HG03432 (cell line): ENCODE results near the gene TAF13.

ENCODE experiments used
- ATAC-seq: cut with Tn5 transposase; IDR thresholded peaks from one replicate; pipeline ENCODE4 v1.9.1; 2021; ENCODE audit warnings: mild to moderate bottlenecking, moderate library complexity; ENCODE audit not compliant: unreplicated experiment

The TAF13 gene, protein sequence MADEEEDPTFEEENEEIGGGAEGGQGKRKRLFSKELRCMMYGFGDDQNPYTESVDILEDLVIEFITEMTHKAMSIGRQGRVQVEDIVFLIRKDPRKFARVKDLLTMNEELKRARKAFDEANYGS

DNA sequence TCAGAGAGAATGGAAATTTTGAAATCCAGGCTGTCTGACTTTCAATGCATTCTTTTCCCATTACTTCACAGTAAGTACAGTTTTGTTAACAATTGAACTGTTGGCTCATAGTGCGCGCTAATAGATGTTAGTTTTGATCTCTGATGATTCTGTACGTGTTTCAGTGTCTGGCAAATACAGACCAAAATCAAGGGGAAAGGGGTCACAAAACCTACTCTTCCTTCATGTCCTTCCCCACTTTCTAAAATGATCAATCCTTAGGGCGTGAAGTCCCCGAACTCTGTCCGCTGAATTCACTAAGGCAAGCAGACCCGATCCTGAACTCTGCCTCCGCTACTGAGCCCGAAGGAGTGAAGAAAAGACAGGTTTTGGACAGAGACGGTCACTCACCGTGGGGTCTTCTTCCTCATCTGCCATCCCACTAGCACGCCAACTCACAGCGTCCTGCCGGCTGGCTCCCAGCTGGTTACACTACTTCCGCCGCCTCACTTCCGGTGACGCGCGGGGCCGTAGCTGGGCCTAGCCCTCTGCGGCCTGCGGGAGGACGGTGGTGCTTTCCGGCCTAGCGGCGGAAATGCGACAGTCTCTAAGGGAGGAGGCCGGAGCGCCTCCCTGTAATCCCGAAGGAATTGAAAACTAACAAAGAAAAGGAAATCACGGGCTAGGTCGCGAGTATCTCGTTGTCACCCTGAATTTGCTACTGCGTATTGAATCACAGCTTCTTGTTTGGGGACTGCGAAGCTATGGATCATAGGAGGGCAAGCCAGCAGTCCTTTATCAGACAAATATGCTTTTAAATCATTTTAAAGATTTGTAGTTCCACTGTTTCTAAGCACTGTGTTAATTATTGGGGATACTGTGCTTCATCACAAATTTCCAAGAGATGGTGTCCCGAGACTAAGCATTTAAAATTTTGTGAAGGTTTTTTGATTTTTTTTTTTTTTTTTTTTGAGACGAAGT is at the start of gene TAF13:
Gene TAF13, minus strand, starts transcription at position 473 of the 960 bp plus-strand sequence. Its CDS starts 56 bp downstream, at position 417.
- peak; percentile 100 for ATAC-seq

DNA sequence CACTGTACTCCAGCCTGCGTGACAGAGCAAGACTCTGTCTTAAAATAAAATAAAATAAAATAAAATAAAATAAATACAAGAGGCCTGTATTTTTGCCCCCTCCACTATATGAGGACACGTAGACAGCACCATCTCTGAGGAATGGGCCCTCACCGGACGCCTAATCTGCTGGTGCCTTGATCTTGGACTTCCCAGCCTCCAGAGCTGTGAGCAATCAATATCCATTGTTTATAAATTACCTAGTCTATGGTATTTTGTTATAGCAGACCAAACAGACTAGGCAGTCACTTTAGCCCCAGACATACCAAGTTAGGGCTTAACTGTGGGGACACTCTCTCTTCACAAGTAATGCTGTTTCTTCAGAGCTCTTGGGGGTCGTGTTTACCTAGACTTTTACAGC is 44.6 kb upstream of the TAF13 start:
- ATAC-seq = no peak

DNA sequence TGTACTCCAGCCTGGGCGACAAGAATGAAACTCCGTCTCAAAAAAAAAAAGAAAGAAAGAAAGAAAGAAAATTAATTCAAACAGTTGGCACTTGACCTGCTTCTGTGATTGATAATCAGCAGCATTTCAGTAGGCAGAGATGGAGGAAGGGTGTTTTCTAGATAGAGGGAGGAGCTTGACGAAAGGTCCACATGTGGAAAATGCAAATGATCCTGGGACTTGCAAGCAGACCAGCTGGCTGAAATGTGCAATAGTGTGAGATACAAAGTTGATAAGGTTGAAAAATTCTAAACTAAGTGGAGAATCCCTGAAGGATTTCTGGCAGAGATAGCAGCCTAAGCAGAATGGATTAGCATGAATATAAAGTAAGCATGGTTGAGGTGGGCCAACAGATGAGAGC is 42.3 kb upstream of the TAF13 start:
- no peak for ATAC-seq

DNA sequence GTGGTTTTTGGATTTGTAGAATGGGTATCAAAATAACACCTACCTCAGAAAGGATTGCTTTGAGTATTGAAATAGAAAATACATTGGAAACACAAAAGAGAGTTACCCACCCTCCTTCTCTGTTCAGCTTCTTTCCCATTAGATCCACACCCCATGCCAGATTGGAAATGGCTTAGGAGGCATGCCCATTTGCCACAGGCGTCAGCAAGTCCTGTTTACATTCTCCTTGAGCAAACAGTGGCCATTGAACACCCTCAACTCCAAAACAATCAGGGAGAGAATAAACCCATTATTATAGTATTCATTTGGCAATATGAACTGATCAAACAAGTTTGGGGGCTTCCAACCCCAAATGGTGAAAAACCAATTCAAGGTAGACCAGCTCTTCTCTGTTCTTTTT is 40.5 kb upstream of the TAF13 start:
- ATAC-seq = no peak

DNA sequence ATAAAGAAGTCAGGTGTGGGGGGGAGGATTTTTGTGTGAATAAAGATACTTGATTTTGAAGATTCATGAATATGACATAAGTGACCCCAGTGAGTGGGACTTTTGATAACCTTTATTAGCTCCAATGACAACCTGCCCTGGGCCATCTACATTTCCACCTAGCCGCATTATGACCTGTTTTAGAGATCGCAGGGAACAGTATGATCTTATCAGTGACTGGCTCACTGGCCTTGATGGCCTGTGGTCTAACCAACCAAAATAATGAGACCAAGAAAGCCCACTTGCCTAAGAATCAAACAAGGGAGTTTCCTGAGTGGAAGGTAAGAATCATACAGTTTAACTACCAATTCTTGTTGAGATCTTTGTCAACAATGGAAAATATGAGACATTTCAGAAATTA is 39.9 kb upstream of the TAF13 start:
- ATAC-seq = no peak

DNA sequence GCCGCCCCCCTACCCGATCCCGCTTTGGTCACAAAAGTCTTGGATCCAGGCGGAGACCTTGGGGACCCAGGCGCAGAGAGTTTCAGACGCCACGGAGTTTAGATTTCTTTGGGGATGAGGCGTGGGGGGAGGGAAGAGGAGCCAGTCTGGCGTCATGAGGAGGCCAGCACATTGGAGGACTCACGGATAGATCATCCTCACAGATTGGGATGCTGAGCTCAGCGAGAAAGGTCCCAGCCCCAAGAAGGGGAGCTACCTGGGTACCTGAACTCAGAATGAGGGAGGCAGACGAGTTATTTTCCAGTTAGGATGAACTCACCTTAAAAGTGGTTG is 38.5 kb upstream of the TAF13 start:
- no peak for ATAC-seq

DNA sequence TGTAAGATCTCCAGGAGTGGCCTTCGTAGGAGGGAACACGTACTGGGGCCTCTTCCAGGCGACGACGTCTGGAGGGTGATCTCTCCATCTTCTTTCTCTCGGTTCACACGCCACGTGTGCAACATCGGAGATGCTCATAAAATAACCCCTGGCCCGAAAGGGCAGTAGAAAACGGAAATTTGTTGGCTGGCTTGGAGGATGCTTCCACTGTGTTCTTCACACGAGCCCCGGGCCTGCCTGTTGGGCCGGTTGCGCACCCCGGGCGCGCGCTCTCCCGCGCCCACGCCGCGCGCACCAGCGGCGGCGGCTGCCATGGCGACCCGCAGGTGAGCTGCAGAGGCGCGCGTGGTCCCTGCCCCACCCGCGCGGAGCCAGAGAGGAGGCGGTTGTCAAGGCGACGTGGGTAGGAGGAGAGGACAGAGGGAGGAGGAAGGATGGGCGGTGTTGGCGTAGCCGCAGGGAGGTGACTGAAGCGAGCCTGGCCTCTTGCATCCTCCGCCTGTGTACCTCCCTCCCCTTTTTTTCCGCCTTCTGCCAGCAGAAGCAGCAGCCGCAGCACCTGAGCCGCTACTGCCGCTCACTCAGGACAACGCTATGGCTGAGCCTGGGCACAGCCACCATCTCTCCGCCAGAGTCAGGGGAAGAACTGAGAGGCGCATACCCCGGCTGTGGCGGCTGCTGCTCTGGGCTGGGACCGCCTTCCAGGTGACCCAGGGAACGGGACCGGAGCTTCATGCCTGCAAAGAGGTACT is 38.0 kb upstream of the TAF13 start, which contains the start of gene ELAPOR1:
Gene ELAPOR1, plus strand, starts transcription at position 526 of the 752 bp plus-strand sequence. Its CDS starts 69 bp downstream, at position 595.
- ATAC-seq = peak; percentile 61

DNA sequence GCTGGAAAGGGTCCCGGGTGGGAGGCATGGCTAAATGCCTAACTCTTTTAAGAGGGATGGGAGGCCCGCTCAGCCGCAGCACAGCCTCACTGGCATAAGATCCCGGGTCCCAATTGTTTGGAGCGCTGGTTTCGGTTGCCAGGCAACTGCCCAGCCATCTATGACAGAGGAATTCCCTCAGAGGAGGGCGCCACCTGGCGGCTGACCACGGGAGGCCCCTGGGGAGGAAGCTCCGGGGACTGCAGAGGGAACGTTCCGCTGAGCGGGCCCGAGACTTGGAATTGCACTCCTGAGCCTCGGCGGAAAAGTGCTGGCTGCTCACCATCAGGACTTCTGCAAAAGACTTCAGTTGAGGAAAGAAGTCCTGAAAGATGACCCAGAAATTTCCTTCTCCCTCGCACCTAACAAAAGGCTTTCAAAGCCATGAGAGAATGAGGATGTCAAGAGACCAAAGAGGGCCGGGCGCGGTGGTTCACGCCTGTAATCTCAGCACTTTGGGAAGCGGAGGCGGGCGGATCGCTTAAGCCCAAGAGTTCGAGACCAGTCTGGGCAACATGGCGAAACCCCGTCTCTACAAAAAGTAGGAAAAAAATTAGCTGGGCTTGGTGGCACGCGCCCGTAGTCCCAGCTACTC is 37.0 kb upstream of the TAF13 start:
- ATAC-seq = peak; percentile 77

DNA sequence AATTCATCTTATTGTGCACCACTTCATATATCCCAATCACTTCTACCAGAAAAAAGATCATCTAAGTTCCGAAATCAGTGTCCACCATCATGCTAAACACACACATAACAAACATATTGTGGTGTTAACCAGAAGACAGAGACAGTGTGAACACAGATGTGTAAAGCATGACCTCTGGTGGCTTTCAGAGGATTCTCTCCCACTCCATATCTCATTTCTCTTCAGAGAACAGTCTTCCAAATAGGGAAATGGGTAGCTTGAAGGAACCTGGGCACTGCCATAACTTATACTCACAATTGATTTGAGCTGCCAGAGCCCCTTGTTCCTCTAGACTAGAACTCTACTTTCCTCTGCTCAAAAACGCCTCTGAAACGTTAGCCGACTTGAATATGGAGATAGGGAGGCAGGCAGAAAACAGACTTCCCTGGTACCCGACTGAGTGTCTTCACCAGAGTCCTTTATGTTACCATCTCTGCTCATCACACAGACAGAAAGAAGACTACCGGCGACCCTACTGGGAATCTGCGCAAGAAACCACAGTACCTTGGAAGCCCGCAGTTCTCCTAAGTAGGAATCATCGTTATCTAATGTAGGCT is 36.4 kb upstream of the TAF13 start:
- peak; percentile 45 for ATAC-seq

DNA sequence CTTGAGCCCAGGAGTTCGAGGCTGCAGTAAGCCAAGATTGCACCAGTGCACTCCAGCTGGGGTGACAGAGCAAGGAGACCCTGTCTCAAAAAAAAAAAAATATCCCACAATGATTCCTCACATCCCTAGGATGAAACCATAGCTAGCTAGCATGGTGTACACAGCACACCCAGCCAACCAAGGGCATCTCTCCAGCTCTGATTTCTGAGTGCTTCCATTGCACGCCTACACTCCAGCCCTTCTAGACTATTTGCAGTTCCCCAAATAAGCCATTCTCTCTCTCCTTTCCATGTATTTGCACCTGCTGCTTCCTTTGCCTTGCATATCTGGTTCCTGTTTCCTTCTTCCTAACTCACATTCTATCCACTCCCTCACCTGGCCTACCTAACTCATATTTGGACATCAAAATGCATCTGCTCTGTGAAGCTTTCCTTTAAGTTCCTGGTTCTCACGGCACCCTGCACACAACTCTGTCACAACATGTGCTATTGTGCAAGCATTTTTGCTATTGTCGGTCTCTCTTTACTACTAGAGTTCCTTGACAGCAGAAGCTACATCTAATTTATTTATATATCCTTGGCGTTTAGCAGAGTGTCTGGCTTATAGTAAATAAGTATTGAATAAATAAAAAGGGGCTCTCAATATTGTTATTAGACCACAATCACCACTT is 35.7 kb upstream of the TAF13 start:
- no peak for ATAC-seq

DNA sequence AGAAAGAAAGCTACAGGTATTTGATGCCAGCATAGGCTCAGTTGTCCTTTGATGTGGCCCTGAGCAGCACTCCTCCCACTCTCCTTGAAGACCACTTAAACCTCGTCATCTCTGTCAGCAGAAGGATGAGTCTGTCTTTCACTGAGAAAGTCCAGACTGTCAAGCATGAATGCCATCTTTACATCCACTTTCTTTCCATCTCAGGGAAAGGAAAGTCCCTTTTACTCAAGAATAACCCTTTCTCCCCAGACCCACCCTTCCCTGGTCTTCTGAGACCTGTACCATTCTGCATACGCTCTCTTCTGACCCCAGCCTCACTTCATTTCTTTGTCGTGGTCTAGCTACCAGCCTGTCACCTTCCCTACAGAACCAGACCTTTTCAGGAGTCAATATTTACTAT is 34.1 kb upstream of the TAF13 start:
- no peak for ATAC-seq

DNA sequence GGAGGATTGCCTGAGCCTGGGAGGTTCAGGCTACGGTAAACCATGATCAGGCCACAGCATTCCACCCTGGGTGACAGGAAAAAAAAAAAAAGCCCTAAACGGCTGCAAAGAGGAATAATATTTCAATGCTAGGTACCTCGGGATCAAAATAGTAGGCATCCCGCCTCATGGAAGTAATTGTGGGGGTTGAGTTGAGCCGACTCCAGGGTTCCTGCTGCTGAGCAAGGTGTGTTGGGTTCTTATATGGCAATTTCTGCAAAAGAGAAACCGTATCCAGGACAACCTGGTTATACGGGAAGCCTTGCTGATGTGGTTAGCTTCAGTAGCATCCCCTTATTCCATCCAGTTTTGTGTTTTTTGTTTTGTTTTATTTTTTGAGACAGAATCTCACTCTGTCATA is 32.0 kb upstream of the TAF13 start:
- no peak for ATAC-seq

DNA sequence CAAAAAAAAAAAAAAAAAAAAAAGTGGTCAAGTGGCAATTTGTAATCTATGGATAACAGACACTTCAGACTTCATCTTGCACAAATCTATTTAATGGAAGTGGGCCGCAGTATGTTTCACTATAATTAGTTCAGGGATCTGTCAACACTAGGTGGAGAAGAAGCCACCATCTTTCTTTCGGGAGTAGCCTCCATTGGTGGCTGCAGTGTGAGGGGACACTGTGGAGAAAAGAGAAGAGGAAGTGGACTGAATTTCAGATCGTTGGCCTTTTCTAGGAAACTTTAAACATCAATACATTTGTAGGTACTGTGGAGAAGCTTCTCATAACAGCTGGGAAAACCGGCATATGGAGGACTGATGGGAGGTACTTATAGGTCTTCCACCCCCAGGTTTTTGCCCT is 30.1 kb upstream of the TAF13 start:
- no peak for ATAC-seq

DNA sequence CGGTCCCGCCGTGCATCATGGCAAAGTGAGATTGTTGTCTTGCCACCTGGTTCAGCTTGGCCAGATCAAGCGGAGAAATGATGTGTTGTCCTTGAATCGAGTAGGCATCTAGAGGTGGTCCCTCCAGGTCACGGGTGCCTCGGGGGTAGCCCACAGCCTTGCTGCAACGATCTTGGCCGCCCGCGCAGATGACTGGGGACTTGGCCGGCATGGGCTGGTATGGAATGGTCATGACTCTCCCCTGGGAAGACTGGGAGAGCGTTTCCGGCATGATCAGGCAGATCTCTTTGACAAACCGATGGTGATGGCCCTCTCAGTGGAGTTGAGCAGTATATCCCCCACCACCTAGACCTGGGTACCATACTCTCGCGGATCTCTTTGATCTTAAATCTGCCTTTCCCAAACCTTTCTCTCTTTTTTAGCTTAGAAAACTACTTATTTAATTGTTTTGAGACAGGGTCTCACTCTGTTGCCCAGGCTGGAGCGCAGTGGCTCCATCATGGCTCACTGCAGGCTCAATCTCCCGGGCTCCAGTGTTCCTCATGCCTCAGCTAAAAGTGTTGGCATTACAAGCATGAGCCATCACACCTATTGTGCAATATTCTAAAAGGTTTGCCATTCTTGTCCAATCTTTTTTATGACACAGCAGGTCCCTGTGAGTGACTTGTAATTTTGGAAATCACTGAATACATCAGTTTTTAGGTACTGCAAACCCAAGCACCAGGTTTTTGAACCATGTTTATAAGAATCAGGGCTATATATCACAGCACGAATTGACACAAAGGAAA is 28.8 kb upstream of the TAF13 start:
- no peak for ATAC-seq

DNA sequence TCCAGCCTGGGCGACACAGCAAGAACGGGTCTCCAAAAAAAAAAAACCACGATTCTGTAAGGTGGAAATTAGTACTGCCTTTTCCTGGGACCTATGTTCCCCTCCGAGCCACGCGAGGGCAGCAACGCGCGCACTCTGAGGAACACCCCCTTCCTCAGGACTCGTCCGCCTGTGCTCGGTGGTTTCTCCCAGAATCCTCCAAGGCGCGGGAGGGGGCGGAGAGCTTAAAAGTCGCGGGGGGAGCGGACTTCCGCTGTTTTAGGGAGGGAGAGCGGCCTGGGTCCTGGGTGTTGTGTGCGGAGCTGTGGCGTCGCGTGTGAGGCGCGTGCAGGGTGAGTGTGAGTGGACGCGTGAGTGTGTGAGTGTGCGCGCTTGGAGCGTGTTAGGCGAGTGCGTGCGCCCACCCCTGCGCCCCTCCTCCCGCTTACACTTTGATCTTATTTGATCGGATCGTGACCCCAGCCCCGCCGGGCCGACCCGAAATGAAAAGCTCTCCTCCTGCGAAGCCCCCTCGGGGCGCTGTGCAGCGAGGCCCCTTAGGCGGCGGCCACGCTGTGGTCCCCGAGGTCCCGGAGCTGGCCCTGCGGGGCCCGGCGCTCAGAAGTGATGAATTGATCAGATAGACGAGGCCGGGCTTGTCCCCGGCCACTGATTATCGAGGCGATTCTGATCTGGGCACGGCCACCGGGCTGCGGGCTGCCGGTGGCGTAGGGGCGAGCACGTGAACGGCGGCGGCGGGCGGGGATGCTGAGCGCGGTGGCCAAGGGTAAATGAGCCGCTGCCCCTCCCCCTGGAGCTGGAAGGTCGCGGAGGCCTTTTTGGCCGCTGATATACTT is 24.4 kb upstream of the TAF13 start:
- peak; percentile 86 for ATAC-seq

DNA sequence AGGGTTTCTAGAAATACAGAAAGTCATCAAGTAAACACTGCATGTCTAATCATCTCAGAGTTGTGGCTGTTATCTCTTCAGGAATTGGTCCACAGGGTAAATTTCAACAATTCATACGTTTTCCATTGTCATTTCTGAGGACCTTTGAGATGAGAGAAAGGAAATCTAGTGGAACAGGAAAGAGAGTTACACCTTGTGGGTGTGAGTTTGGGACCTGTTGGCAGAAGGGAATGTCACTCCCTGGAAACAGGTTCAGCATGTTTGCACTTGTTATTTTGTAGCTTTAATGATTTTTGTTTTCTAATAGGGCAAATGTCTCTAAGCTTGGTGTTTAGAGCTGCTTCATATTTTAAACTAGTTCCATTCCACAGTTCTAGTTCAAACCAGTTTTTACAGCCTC is 20.3 kb upstream of the TAF13 start:
- no peak for ATAC-seq

DNA sequence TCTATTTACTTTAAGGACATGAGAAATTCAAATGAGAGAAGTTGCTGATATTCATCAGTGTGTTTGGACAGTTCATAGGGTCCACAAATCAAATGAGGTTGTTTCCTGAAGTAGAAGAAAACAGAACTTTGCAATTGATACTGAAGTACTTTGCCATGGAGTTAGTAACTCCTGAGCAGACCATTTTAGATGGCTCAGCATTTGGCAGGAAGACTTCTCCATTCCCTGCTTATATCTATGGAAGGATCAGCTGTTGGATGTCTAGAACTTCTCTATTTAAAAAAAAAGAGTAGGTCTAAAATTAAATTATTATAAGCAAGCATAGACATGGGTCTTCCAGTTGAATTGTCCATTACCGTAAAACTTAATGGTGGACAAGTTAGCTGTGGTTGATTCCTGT is 19.8 kb upstream of the TAF13 start:
- no peak for ATAC-seq

DNA sequence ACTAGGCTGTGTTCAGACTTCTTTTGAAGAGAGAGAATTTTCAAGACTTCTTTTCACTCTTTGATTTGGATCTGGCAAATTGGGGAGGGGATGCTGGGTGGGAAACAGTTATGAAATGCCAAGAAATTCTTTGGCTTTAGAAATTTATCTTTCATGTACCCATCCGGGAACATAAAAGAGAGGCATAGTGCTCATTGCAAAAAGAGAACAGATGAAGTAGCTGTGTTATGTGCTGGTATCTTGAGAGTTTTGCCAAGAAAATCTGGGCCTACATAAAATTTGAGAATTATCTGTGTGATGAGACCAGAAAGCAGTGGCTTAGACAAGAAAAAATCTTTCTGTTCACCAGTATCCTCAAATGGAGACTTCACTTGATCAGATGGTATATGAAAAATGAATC is 19.1 kb upstream of the TAF13 start:
- ATAC-seq = no peak

DNA sequence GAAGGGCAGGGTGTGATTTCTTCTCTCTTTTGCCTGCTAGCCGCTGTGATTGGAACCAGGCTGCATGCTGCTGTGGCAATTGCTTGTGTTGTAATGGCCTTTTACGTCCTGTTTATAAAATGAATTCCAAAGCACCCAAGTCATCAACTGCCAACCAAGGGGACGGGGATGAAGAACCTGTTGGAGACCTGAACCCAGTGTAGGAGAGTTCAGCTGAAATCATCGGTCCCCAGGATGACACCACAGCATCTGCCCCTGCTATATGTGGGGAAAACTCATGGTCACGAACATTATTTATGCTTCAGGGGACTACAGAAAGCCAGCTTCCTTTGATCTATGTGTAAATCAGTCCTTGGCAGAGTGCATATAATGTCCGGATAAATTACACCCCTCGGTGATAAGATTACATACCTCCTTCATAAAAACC is 18.6 kb upstream of the TAF13 start:
- no peak for ATAC-seq
